ENCODE measurements around the gene CEACAM7. TPM values are rescaled to one million over a fixed set of nuclear protein-coding genes. Genes with fewer than 3 reads are reported as not detected.

Gene CEACAM7
- total and polyA plus RNA-seq, 10 of the 15 experiments (the other 5 are each of a cell fraction or from before 2014, with no cell fraction given): not detected

DNA sequence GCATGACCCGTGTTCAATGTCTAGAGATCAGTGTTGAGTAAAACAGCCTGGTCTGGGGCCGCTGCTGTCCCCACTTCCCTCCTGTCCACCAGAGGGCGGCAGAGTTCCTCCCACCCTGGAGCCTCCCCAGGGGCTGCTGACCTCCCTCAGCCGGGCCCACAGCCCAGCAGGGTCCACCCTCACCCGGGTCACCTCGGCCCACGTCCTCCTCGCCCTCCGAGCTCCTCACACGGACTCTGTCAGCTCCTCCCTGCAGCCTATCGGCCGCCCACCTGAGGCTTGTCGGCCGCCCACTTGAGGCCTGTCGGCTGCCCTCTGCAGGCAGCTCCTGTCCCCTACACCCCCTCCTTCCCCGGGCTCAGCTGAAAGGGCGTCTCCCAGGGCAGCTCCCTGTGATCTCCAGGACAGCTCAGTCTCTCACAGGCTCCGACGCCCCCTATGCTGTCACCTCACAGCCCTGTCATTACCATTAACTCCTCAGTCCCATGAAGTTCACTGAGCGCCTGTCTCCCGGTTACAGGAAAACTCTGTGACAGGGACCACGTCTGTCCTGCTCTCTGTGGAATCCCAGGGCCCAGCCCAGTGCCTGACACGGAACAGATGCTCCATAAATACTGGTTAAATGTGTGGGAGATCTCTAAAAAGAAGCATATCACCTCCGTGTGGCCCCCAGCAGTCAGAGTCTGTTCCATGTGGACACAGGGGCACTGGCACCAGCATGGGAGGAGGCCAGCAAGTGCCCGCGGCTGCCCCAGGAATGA is 18.9 kb upstream of the CEACAM7 start (continued):
- TF ChIP-seq, protein P1, sequence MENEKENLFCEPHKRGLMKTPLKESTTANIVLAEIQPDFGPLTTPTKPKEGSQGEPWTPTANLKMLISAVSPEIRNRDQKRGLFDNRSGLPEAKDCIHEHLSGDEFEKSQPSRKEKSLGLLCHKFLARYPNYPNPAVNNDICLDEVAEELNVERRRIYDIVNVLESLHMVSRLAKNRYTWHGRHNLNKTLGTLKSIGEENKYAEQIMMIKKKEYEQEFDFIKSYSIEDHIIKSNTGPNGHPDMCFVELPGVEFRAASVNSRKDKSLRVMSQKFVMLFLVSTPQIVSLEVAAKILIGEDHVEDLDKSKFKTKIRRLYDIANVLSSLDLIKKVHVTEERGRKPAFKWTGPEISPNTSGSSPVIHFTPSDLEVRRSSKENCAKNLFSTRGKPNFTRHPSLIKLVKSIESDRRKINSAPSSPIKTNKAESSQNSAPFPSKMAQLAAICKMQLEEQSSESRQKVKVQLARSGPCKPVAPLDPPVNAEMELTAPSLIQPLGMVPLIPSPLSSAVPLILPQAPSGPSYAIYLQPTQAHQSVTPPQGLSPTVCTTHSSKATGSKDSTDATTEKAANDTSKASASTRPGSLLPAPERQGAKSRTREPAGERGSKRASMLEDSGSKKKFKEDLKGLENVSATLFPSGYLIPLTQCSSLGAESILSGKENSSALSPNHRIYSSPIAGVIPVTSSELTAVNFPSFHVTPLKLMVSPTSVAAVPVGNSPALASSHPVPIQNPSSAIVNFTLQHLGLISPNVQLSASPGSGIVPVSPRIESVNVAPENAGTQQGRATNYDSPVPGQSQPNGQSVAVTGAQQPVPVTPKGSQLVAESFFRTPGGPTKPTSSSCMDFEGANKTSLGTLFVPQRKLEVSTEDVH (IDR thresholded peaks at IDR 0.05; ENCODE audit: low read depth, partially characterized antibody): no peak
- TF ChIP-seq ZNF217 (IDR thresholded peaks at IDR 0.05) (no peak), CTCF (IDR thresholded peaks at IDR 0.05 in 2 of 3, conservative IDR thresholded peaks at IDR 0.05 in 1 of 3; ENCODE audit: control insufficient read depth in 2 of 3, extremely low read depth in 1 of 3, insufficient read depth in 1 of 3, low read depth in 3 of 3, low read length in 3 of 3) (peak; percentile 51 to 93 (median 58); a peak in 5 of 6 replicates), MEF2B (IDR thresholded peaks at IDR 0.05; ENCODE audit: partially characterized antibody, poor library complexity, severe bottlenecking) (peak; percentile 58), SUZ12 (IDR thresholded peaks at IDR 0.05; ENCODE audit: unreplicated experiment) (no peak), SMC3 (IDR thresholded peaks at IDR 0.05; ENCODE audit: borderline replicate concordance, low read length) (0 out of 2 replicates have a peak, but pooled peaks have one; percentile 29), MTA2 (IDR thresholded peaks at IDR 0.05; ENCODE audit: low read depth) (no peak), ASH2L (IDR thresholded peaks at IDR 0.05; ENCODE audit: borderline replicate concordance, low read depth) (no peak), JUNB (IDR thresholded peaks at IDR 0.05) (no peak), TCF12 (IDR thresholded peaks at IDR 0.05; ENCODE audit: low read depth, low read length) (no peak), NBN (IDR thresholded peaks at IDR 0.05) (0 out of 2 replicates have a peak, but pooled peaks have one; percentile 34), ATF2 (IDR thresholded peaks at IDR 0.05; ENCODE audit: low read length) (no peak), DPF2 (IDR thresholded peaks at IDR 0.05) (no peak), EGR1 (IDR thresholded peaks at IDR 0.05; ENCODE audit: borderline replicate concordance in 1 of 2, low read depth in 2 of 2, low read length in 2 of 2) (peak in 1 of 2 experiments; percentile 61; a peak in 2 of 3 replicates), USF1 (IDR thresholded peaks at IDR 0.05; ENCODE audit: borderline replicate concordance, extremely low read length, insufficient read depth, low read depth, low read length) (no peak), STAT1 (conservative IDR thresholded peaks at IDR 0.05) (0 out of 2 replicates have a peak, but pooled peaks have one; percentile 60), RB1 (IDR thresholded peaks at IDR 0.05; ENCODE audit: borderline replicate concordance) (peak; percentile 80; the same call in 1 of the 2 replicates), SPI1 (IDR thresholded peaks at IDR 0.05; ENCODE audit: borderline replicate concordance, insufficient read depth, low read depth, low read length) (0 out of 2 replicates have a peak, but pooled peaks have one; percentile 8), IRF4 (IDR thresholded peaks at IDR 0.05; ENCODE audit: low read depth, low read length) (no peak; the same call in 1 of the 2 replicates), ELK1 (IDR thresholded peaks at IDR 0.05; ENCODE audit: low read depth, low read length) (no peak), ZNF384 (IDR thresholded peaks at IDR 0.05; ENCODE audit: borderline replicate concordance, low read depth, low read length) (no peak)
